ENCODE results near the gene RNF125.
"Not testable (repeated sequence)": the region's sequence is repeated elsewhere in the genome, so short reads cannot be mapped to it uniquely, and the experiment has no call there.

The RNF125 gene

GRCh38 chr18:32018331-32019250 lies at the start of gene RNF125:
Gene RNF125 (plus strand): TSS chr18:32018825. CDS start chr18:32018864, 39 bp downstream.
- peak; percentile 88 for DNase-seq (ENCODE audit: low read depth, low spot score)

GRCh38 chr18:31970617-31971016 lies 48.0 kb upstream of the RNF125 start:
- no peak for DNase-seq (ENCODE audit: low read depth, low spot score)

DNA sequence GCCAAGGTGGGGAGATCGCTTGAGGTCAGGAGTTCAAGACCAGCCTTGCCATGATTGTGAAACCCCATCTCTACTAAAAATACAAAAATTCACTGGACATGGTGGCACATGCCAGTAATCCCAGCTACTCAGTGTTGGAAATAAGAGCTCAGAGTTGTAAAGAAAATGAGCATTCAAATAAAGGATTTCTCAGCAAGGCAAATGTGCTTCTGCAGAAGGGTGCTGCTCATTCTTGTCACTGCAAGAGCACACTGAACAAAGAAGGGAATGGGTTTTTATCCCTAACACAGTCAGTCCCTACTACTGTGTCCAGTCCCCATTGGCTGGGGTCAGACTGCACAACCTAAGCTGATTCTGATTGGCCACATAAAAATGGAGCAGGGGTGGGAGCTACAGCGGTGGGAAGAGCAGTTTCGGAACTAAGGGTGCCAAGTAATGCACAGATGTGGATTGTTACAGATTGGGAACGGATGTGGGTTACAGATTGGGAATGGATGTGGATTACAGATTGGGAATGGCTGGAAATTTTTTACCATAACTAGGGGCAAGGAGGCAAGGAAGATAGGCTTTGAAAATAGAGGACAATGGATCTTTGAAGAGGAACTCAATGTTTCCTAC lies 44.6 kb upstream of the RNF125 start:
- no peak for DNase-seq (ENCODE audit: low read depth, low spot score)

DNA sequence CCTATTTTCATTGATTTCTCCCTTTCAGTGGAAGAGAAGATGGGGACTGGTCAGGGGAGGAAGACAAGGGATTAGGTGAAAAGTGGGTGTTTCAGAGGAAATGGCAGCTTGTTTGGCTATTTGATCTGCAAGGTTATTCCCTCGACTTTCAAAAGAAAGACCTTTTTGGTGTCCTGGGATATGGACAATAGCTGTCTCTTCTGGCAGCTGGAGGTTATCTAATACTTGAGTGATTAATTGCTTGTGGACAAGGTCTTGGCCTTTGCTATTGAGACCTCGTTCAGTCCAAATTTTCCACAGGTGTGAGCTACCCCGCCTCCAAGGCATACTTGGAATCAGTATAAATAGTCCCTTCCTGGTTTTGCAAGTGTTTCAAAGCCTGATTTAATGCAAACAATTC lies 42.4 kb upstream of the RNF125 start:
- DNase-seq (ENCODE audit: low read depth, low spot score): no peak

GRCh38 chr18:31977270-31977872 lies 41.3 kb upstream of the RNF125 start:
- peak; percentile 52 for DNase-seq (ENCODE audit: low read depth, low spot score)

- no peak for DNase-seq (ENCODE audit: low read depth, low spot score)
These were observed 40.0 kb upstream of the RNF125 start for GRCh38 chr18:31978616-31979015.

GRCh38 chr18:31979714-31980113 lies 38.9 kb upstream of the RNF125 start:
- DNase-seq (ENCODE audit: low read depth, low spot score): no peak

DNA sequence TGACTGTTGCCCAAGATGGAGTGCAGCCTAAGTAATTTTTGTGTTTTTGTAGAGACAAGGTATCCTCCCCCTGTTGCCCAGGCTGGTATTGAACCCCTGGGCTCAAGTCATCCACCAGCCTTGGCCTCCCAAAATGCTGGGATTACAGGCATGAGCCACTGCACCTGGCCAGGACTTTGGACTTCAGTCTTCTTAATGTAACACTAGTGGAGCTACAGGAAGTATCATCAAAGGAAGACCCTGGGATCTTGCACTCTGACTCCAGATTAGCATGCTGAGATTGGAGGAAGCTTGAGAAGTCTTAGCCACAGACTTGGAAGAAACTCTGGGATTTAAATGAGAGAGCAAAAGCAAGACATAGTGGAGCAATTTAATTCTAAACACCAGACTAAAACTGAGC lies 37.8 kb upstream of the RNF125 start:
- no peak for DNase-seq (ENCODE audit: low read depth, low spot score)

- DNase-seq (ENCODE audit: low read depth, low spot score): no peak
These were observed 35.6 kb upstream of the RNF125 start for GRCh38 chr18:31983020-31983419.

DNA sequence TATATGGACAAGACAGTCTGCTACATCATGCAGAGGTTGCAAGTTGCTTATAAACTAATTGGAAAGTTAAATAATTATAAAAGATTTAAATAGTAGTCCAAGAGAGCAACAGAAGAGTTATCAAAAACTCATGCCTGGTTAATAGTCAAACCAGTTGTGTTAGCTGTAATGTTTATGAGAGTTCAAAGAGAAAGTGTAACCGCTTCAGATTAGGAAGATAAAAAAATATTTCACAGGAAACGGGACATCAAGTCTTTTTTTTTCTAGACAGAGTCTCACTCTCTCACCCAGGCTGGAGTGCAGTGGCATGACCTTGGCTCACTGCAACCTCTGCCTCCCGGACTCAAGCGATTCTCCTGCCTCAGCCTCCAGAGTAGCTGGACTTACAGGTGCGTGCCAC lies 34.6 kb upstream of the RNF125 start:
- no peak for DNase-seq (ENCODE audit: low read depth, low spot score)

DNA sequence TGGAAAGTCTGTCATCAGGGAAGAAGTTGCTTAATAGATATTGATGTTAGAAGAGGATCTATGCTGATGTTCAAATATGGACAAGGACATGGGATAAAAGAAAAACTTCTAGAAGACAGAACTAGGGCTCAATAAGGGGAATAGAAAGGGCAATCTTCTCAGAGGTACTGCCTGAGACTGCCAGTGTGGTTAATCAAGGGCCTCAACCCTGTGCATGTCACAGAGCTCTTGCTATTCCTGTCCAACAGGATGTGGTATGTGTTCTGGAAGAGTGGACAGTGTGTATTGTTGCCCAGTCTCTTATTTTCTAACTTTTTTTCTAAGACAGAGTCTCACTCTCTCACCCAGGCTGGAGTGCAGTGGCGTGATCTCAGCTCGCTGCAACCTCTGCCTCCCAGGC lies 27.8 kb upstream of the RNF125 start:
- DNase-seq (ENCODE audit: low read depth, low spot score): no peak

GRCh38 chr18:31996007-31996406 lies 22.6 kb upstream of the RNF125 start:
- no peak for DNase-seq (ENCODE audit: low read depth, low spot score)

DNA sequence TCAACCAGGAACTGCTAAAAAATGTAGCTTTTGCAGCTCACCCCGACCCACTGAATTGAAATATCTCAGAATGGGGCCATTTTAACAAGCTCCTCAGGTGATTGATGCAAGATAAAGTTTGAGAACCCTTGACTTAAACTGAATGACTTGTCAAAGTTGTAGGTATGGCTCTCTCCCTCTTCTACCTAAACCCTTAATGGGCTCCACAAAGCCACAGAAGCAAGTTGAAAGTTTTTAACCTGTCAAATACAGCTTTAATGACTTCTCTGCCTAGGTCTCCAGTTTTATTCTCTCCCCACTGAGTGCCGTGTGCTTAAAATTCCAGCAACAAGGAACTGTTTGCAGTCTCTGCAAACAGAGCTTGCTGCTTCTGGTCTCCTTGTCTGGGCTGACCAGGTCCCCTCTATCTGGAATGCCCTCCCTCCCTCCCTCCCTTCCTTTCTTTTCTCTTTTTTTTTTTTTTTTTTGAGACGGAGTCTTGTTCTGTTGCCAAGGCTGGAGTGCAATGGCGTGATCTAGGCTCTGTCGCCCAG lies 19.7 kb upstream of the RNF125 start:
- DNase-seq (ENCODE audit: low read depth, low spot score): no peak

GRCh38 chr18:32001141-32001540 lies 17.5 kb upstream of the RNF125 start:
- peak; percentile 5 for DNase-seq (ENCODE audit: low read depth, low spot score)

GRCh38 chr18:32003822-32004221 lies 14.8 kb upstream of the RNF125 start:
- not testable (repeated sequence) for DNase-seq (ENCODE audit: low read depth, low spot score)

GRCh38 chr18:32010124-32010721 lies 8.4 kb upstream of the RNF125 start:
- no peak for DNase-seq (ENCODE audit: low read depth, low spot score)

DNA sequence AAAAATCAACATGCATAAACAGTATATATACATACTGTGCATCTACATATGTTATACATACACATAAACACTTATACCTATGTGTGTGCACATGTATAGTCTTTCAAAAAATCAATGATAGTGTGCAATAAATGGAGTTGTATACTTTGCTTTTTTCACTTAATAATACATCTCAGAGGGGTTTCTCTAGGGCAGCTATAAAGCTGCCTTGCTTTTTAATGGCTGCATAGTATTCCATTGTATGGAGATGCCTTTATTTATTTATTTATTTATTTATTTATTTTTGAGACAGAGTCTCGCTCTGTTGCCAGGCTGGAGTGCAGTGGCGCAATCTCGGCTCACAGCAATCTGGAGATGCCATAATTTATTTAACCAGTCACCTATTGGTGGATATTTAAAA lies 7.4 kb upstream of the RNF125 start:
- DNase-seq (ENCODE audit: low read depth, low spot score): no peak

DNA sequence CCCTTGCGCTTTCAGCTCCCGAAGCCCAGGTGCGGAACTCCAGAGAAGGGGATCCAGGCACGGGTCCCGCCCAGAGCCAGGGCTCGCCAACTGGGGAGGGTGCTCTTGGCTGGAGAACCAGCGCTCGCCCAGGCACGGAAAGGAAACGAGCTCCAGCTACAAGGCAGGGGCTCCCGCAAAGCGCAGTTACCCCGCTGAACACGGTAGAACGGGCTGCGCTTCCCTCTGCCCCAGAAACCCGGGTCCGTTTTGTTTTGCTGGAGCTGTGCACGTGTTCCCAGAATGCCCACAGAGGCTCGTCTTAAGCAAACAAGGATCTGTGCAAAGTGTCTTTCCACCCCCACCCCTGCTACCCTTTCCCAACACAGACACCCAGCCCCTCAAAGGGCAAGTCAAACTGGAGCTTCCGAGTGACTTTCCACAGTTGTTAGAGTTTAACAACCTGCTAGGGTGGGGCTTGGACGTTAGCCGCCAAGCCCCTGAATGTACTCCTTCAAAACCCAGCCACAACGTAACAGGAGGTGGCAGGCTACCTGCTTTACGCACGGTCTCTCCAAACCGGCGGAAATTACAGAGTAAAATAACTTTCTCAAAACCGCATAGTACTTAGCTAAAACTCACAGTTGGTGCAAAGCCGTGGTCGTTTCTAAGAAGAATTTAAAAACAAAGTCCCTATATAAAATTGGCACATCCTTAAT lies 775 bp downstream of the RNF125 start:
- DNase-seq (ENCODE audit: low read depth, low spot score): peak; percentile 59

- not testable (repeated sequence) for DNase-seq (ENCODE audit: low read depth, low spot score)
These were observed 1.5 kb downstream of the RNF125 start for GRCh38 chr18:32019949-32020625.

DNA sequence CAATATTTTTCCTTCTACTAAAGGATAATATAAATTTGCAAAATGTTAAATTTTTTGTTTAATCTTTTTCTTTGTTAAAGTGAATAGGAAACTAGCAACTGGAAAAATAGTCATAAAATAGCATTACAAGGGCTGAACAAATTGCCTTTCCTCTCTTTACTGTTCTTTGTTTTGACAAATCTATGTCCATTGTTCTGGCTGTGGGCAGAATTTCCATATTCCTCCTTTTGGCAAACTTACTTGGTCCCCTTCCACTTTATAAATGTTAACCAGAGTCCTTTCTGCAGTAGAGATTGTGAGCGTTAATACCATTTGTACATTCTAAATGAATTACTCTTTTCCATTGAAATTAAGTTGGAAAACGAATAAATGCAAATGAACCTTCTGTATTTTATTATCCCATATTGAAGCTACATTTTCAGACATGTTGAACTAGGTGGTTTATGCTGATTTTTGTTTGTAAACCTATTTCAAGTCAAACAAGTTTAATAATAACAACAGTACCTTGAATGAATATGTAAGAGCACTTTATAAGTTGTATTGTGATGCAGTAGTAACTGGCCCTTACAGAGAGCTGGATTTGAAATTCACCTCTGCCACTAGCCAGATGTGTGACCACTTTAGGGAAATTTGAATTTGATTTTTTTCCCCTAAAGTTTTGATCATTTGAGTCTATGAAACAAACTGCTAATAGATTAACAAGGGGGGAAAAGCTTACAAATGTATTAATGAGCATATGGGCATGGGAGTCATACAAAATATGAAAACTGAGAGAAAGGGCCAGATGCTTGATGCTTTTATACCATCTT lies 3.3 kb downstream of the RNF125 start:
- no peak for DNase-seq (ENCODE audit: low read depth, low spot score)

All from astrocyte of the hippocampus (primary cell).